Panc1 (cell line): ENCODE data around the gene HPN. TPM values are rescaled to one million over a fixed set of nuclear protein-coding genes. Genes with fewer than 3 reads are reported as not detected.

Source experiments
- ATAC-seq: fragments of 200-7000 bp; cut with Tn5 transposase; 2 replicates; pipeline ENCODE4 v1.9.1; 2020; ENCODE audit warnings: mild to moderate bottlenecking, moderate library complexity
- BruUV-seq: library from RNA; stranded (reverse); fragments of 400-500 nt; replicated peaks from 2 replicates; lab custom pipeline; 2021; lab: Mats Ljungman, UMichigan
- CTCF ChIA-PET: fragments of 300-600 bp; sonication (Branson Sonifier 250); formaldehyde crosslinking; loops from one replicate; lab custom pipeline; 2022; ENCODE audit warnings: antibody characterized with exemption; lab: Charles Lee
- POLR2A ChIA-PET: fragments of 300-600 bp; sonication (Branson Sonifier 250); formaldehyde crosslinking; loops from one replicate; lab custom pipeline; 2022; ENCODE audit warnings: antibody characterized with exemption; lab: Charles Lee
- DNase-seq: peaks from one replicate; pipeline ENCODE4 v3.0.0-alpha.2; 2010; ENCODE audit warnings: low read depth, low spot score
- H3K27ac ChIP-seq: 2 replicates; pipeline ENCODE4 v1.5.1; 2011; ENCODE audit warnings: mild to moderate bottlenecking, low read length, inconsistent platforms
- H3K27me3 ChIP-seq: fragments of 200-500 bp; sonication (Bioruptor generic); 2 replicates; pipeline ENCODE4 v1.6.0; 2014; ENCODE audit warnings: low read length, inconsistent platforms; ENCODE audit not compliant: control insufficient read depth, insufficient read depth
- H3K36me3 ChIP-seq: fragments of 200-500 bp; sonication (Bioruptor generic); 2 replicates; pipeline ENCODE4 v1.5.1; 2014; ENCODE audit warnings: inconsistent platforms, mild to moderate bottlenecking, low read length, moderate library complexity; ENCODE audit not compliant: control insufficient read depth, insufficient read depth
- H3K4me1 ChIP-seq: 2 replicates; pipeline ENCODE4 v1.5.1; 2011; ENCODE audit warnings: inconsistent platforms, mild to moderate bottlenecking, low read length, moderate library complexity; ENCODE audit not compliant: control insufficient read depth, insufficient read depth
- H3K4me3 ChIP-seq, 2 experiments: 2 replicates each; pipeline ENCODE4 v1.5.1; 2011 to 2012; ENCODE audit warnings: low read depth in 2 of 2, low read length in 2 of 2, mild to moderate bottlenecking in 2 of 2, inconsistent platforms in 1 of 2, moderate library complexity in 1 of 2
- H3K9me3 ChIP-seq: fragments of 200-500 bp; sonication (Bioruptor generic); 2 replicates; pipeline ENCODE4 v1.5.1; 2014; ENCODE audit warnings: low read depth, mild to moderate bottlenecking, inconsistent platforms, low read length, moderate library complexity; ENCODE audit not compliant: control insufficient read depth, insufficient read depth
- POLR2AphosphoS5 ChIP-seq: IDR thresholded peaks from 2 replicates; pipeline ENCODE4 v1.6.1; 2012; ENCODE audit warnings: mild to moderate bottlenecking, low read depth, low read length, moderate library complexity
- REST ChIP-seq, 2 experiments: IDR thresholded peaks; 2 replicates each; pipeline ENCODE4 v1.6.1; 2011 to 2012; ENCODE audit warnings: low read depth in 2 of 2, control low read depth in 1 of 2, low read length in 1 of 2, mild to moderate bottlenecking in 1 of 2, moderate library complexity in 1 of 2; ENCODE audit not compliant: insufficient read depth in 1 of 2
- SIN3A ChIP-seq: IDR thresholded peaks from 2 replicates; pipeline ENCODE4 v1.6.1; 2012; ENCODE audit warnings: low read depth, mild to moderate bottlenecking, low read length, moderate library complexity, borderline replicate concordance; ENCODE audit not compliant: insufficient read depth
- TCF7L2 ChIP-seq: IDR thresholded peaks from 2 replicates; pipeline ENCODE4 v1.6.1; 2011; ENCODE audit warnings: mild to moderate bottlenecking, low read depth, low read length, inconsistent platforms
- in situ Hi-C: cut with HindIII; loops from 2 replicates; pipeline ENCODE4 v1.10.0; 2016; ENCODE audit warnings: low sequenced_read_pairs, low pct_unique_long_range_greater_than_20kb
- intact Hi-C: fragments of 100-400 bp; cut with micrococcal nuclease; formaldehyde crosslinking; loops from one replicate; pipeline ENCODE4 v1.10.0; 2022; ENCODE audit not compliant: unreplicated experiment
- total RNA-seq: library from RNA; stranded (reverse); gene quantifications from one replicate; pipeline ENCODE4 v1.2.1, GENCODE V29; 2021; ENCODE audit not compliant: unreplicated experiment
- TF ChIP-seq, protein P1 (sequence below): fragments of 450-650 bp; IDR thresholded peaks from 2 replicates; pipeline ENCODE4 v1.5.1; 2017; ENCODE audit warnings: mild to moderate bottlenecking

Gene HPN
- total RNA-seq, 1 experiment from 2014 or later, result 0.08 TPM

GRCh38 chr19:35090506-35091214 lies 49.1 kb downstream of the HPN start:
- POLR2A ChIA-PET, result no interaction called here
- H3K36me3 ChIP-seq, result no peaks in the 10 kb centered on the region
- intact Hi-C loops, result loop anchor here (5.0 to 10.0 kb wide), 2 partner anchors 46 to 118 kb away; partner anchors contain the start of gene HPN
- BruUV-seq, result no TSS peak
- CTCF ChIA-PET, result interaction anchor here (0.6 to 1.7 kb wide), 3 partner anchors 21 to 46 kb away, joined by 3 to 7 read pairs (median 5); no protein-coding TSS in a partner anchor
- in situ Hi-C loops, result no loop called here
- H3K4me1 ChIP-seq, result peaks cover 8% of the 10 kb centered on the region
- H3K9me3 ChIP-seq, result no peaks in the 10 kb centered on the region
- peak overlapping the region; percentile 15 to 44 for H3K4me3 ChIP-seq
- ATAC-seq, result peak; percentile 95
- peak; percentile 36 for DNase-seq
- H3K27me3 ChIP-seq, result no peaks in the 10 kb centered on the region
- H3K27ac ChIP-seq, result no peak overlapping the region
- TF ChIP-seq, protein P1, sequence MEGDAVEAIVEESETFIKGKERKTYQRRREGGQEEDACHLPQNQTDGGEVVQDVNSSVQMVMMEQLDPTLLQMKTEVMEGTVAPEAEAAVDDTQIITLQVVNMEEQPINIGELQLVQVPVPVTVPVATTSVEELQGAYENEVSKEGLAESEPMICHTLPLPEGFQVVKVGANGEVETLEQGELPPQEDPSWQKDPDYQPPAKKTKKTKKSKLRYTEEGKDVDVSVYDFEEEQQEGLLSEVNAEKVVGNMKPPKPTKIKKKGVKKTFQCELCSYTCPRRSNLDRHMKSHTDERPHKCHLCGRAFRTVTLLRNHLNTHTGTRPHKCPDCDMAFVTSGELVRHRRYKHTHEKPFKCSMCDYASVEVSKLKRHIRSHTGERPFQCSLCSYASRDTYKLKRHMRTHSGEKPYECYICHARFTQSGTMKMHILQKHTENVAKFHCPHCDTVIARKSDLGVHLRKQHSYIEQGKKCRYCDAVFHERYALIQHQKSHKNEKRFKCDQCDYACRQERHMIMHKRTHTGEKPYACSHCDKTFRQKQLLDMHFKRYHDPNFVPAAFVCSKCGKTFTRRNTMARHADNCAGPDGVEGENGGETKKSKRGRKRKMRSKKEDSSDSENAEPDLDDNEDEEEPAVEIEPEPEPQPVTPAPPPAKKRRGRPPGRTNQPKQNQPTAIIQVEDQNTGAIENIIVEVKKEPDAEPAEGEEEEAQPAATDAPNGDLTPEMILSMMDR, result peak; percentile 93
- TF ChIP-seq REST (IDR thresholded peaks at IDR 0.05; ENCODE audit: insufficient read depth in 1 of 2, low read depth in 2 of 2, low read length in 1 of 2), result no peak

DNA sequence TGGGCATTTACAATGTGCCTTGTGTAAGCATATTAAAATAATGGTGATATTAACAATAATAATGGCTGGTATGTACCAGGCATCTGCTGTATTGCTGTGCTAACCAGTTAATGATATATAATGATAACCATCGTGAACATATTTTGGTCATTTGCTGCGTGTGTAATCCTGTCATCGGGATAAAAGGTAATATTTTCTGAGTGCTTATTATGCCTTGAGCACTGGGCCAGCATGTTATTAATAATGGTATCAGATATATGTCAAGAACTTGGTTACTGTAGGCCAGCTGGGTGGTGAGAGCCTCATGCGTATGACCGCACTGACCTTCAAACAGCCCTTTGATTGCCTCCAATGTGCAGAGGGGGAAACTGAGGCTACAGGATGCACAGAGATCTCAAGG lies 51.9 kb downstream of the HPN start:
- H3K4me3 ChIP-seq, result no peak overlapping the region
- no TSS peak for BruUV-seq
- H3K36me3 ChIP-seq, result no peaks in the 10 kb centered on the region
- DNase-seq (no peak), ATAC-seq (no peak)
- POLR2A ChIA-PET, result no interaction called here
- H3K4me1 ChIP-seq, result peaks cover 8% of the 10 kb centered on the region
- in situ Hi-C loops (no loop called here), intact Hi-C loops (loop anchor here (5.0 to 10.0 kb wide), 2 partner anchors 49 to 121 kb away; partner anchors contain the start of gene HPN)
- H3K9me3 ChIP-seq, result no peaks in the 10 kb centered on the region
- no peak overlapping the region for H3K27ac ChIP-seq
- CTCF ChIA-PET, result no interaction called here
- TF ChIP-seq TCF7L2 (no peak), POLR2AphosphoS5 (no peak), REST (IDR thresholded peaks at IDR 0.05; ENCODE audit: insufficient read depth in 1 of 2, low read depth in 2 of 2, low read length in 1 of 2) (no peak), SIN3A (no peak)
- TF ChIP-seq, protein P1, result no peak
- H3K27me3 ChIP-seq, result no peaks in the 10 kb centered on the region
